Fibroblast of lung (primary cell): Measurements from ENCODE around the gene EEF1AKMT3. TPM values are rescaled to one million over a fixed set of nuclear protein-coding genes. Genes with fewer than 3 reads are reported as not detected.

Source experiments
- DNase-seq, 2 donors: peaks; one replicate each; pipeline versions ENCODE4 v3.0.0 to v3.0.0-alpha.2; 2010; ENCODE audit warnings: low read depth in 2 of 2
- H2AFZ ChIP-seq: 2 replicates; pipeline ENCODE4 v1.5.1; 2012; ENCODE audit warnings: low read length, control low read depth, inconsistent platforms
- H3K27ac ChIP-seq: 2 replicates; pipeline ENCODE4 v1.5.1; 2011; ENCODE audit warnings: low read length, control low read depth; ENCODE audit not compliant: insufficient read depth
- H3K27me3 ChIP-seq: 2 replicates; pipeline ENCODE4 v1.5.1; 2011; ENCODE audit warnings: mild to moderate bottlenecking, low read length; ENCODE audit not compliant: control insufficient read depth, insufficient read depth
- H3K36me3 ChIP-seq: 2 replicates; pipeline ENCODE4 v1.5.1; 2011; ENCODE audit warnings: low read length; ENCODE audit not compliant: control insufficient read depth, insufficient read depth
- H3K4me1 ChIP-seq: 2 replicates; pipeline ENCODE4 v1.5.1; 2011; ENCODE audit warnings: low read length; ENCODE audit not compliant: control insufficient read depth, insufficient read depth; ENCODE audit errors: extremely low read depth
- H3K4me2 ChIP-seq: 2 replicates; pipeline ENCODE4 v1.5.1; 2011; ENCODE audit warnings: low read length, control low read depth; ENCODE audit not compliant: insufficient read depth; ENCODE audit errors: extremely low read depth
- H3K4me3 ChIP-seq, 4 experiments: fragments of 200-600 bp in 1 of 4; sonication (generic) in 1 of 4; replicated peaks in 1 of 4; 2 replicates each; pipeline ENCODE4 v1.5.1; 2011 to 2016; ENCODE audit warnings: low read length in 4 of 4, low read depth in 3 of 4, mild to moderate bottlenecking in 3 of 4, control low read depth in 2 of 4, inconsistent platforms in 1 of 4, mixed read lengths in 1 of 4; ENCODE audit not compliant: insufficient read depth in 1 of 4; ENCODE audit errors: control extremely low read depth in 1 of 4
- H3K79me2 ChIP-seq: 2 replicates; pipeline ENCODE4 v1.5.1; 2012; ENCODE audit warnings: mild to moderate bottlenecking, low read length, inconsistent platforms; ENCODE audit not compliant: control insufficient read depth, insufficient read depth
- H3K9ac ChIP-seq: 2 replicates; pipeline ENCODE4 v1.5.1; 2011; ENCODE audit warnings: mild to moderate bottlenecking, low read length, control low read depth; ENCODE audit not compliant: insufficient read depth
- H3K9me3 ChIP-seq: 2 replicates; pipeline ENCODE4 v1.5.1; 2012; ENCODE audit warnings: low read depth, low read length; ENCODE audit not compliant: control insufficient read depth, insufficient read depth
- H4K20me1 ChIP-seq: 2 replicates; pipeline ENCODE4 v1.5.1; 2011; ENCODE audit warnings: low read length; ENCODE audit not compliant: control insufficient read depth, insufficient read depth; ENCODE audit errors: extremely low read depth
- EZH2 ChIP-seq: IDR thresholded peaks from 2 replicates; pipeline ENCODE4 v1.5.1; 2012; ENCODE audit warnings: low read length, control low read depth, mild to moderate bottlenecking; ENCODE audit errors: missing control alignments
- polyA plus RNA-seq, 2 donors: library from polyadenylated mRNA; depleted of rRNA in 1 of 2; stranded (reverse) in 1 of 2; unstranded in 1 of 2; fragments of >200 nt; gene quantifications; 2 replicates each; pipeline ENCODE4 v1.2.1, GENCODE V29; 2011 to 2012; ENCODE audit warnings: missing spikeins in 1 of 2
- total RNA-seq: library from RNA; depleted of rRNA; stranded (reverse); fragments of >200 nt; gene quantifications from 2 replicates; pipeline ENCODE4 v1.2.1, GENCODE V29; 2014
- TF ChIP-seq, protein P1 (sequence below), 2 donors: IDR thresholded peaks in 1 of 2; conservative IDR thresholded peaks in 1 of 2; 1 replicate in 1 of 2; 2 replicates in 1 of 2; pipeline ENCODE4 v1.5.1; 2011 to 2012; ENCODE audit warnings: low read length in 2 of 2, control low read depth in 1 of 2, inconsistent platforms in 1 of 2, low read depth in 1 of 2, mild to moderate bottlenecking in 1 of 2

Gene EEF1AKMT3
- total and polyA plus RNA-seq, 2 donors (not counting 1 experiment from before 2014, with no cell fraction given), result 8.9 to 11.9 TPM

GRCh38 chr12:57826966-57827365 lies 54.6 kb downstream of the EEF1AKMT3 start:
- Histone ChIP-seq H3K9me3 (no peaks in the 10 kb centered on the region), H3K36me3 (peaks cover 48% of the 10 kb centered on the region), H3K27ac (no peak overlapping the region), H3K79me2 (peaks cover 59% of the 10 kb centered on the region), H3K27me3 (no peaks in the 10 kb centered on the region), H2AFZ (no peak overlapping the region), H3K4me2 (no peak overlapping the region), H3K4me1 (peaks cover 9% of the 10 kb centered on the region), H4K20me1 (peaks cover 3% of the 10 kb centered on the region), H3K9ac (no peak overlapping the region), H3K4me3 (no peak overlapping the region)
- DNase-seq, result no peak
- TF ChIP-seq EZH2, result no peak
- TF ChIP-seq, protein P1, sequence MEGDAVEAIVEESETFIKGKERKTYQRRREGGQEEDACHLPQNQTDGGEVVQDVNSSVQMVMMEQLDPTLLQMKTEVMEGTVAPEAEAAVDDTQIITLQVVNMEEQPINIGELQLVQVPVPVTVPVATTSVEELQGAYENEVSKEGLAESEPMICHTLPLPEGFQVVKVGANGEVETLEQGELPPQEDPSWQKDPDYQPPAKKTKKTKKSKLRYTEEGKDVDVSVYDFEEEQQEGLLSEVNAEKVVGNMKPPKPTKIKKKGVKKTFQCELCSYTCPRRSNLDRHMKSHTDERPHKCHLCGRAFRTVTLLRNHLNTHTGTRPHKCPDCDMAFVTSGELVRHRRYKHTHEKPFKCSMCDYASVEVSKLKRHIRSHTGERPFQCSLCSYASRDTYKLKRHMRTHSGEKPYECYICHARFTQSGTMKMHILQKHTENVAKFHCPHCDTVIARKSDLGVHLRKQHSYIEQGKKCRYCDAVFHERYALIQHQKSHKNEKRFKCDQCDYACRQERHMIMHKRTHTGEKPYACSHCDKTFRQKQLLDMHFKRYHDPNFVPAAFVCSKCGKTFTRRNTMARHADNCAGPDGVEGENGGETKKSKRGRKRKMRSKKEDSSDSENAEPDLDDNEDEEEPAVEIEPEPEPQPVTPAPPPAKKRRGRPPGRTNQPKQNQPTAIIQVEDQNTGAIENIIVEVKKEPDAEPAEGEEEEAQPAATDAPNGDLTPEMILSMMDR (conservative IDR thresholded peaks at IDR 0.05 in 1 of 2, IDR thresholded peaks at IDR 0.05 in 1 of 2; ENCODE audit: low read depth in 1 of 2, low read length in 2 of 2), result no peak

GRCh38 chr12:57829025-57829777 lies 56.8 kb downstream of the EEF1AKMT3 start:
- no peak overlapping the region for H3K4me3 ChIP-seq

GRCh38 chr12:57830393-57830792 lies 58.0 kb downstream of the EEF1AKMT3 start:
- H4K20me1 ChIP-seq, result peaks cover 3% of the 10 kb centered on the region
- H3K36me3 ChIP-seq, result peaks cover 28% of the 10 kb centered on the region
- H3K27ac ChIP-seq, result no peak overlapping the region
- no peak overlapping the region for H3K4me3 ChIP-seq
- no peaks in the 10 kb centered on the region for H3K9me3 ChIP-seq
- no peak overlapping the region for H3K9ac ChIP-seq
- no peak overlapping the region for H2AFZ ChIP-seq
- TF ChIP-seq, protein P1 (conservative IDR thresholded peaks at IDR 0.05 in 1 of 2, IDR thresholded peaks at IDR 0.05 in 1 of 2; ENCODE audit: low read depth in 1 of 2, low read length in 2 of 2), result no peak
- no peak for TF ChIP-seq EZH2
- no peaks in the 10 kb centered on the region for H3K27me3 ChIP-seq
- peaks cover 85% of the 10 kb centered on the region for H3K79me2 ChIP-seq
- no peak for DNase-seq
- H3K4me2 ChIP-seq, result no peak overlapping the region
- H3K4me1 ChIP-seq, result peaks cover 30% of the 10 kb centered on the region

More at GRCh38 chr12:57829025-57829777, 56.8 kb downstream of the EEF1AKMT3 start:
- Histone ChIP-seq H3K27ac (no peak overlapping the region), H3K4me2 (no peak overlapping the region), H2AFZ (no peak overlapping the region), H4K20me1 (peaks cover 3% of the 10 kb centered on the region), H3K36me3 (peaks cover 36% of the 10 kb centered on the region), H3K9ac (no peak overlapping the region), H3K27me3 (no peaks in the 10 kb centered on the region), H3K9me3 (no peaks in the 10 kb centered on the region), H3K4me1 (peaks cover 24% of the 10 kb centered on the region), H3K79me2 (peaks cover 80% of the 10 kb centered on the region)
- no peak for DNase-seq
- TF ChIP-seq, protein P1 (conservative IDR thresholded peaks at IDR 0.05 in 1 of 2, IDR thresholded peaks at IDR 0.05 in 1 of 2; ENCODE audit: low read depth in 1 of 2, low read length in 2 of 2), result no peak
- no peak for TF ChIP-seq EZH2

Other genes with a start within 250 kb of the EEF1AKMT3 start
- gene MBD6, start 249.8 kb upstream of the EEF1AKMT3 start, total RNA-seq, result 5.1 and 7.1 TPM in 2 replicates
- gene MBD6, start 249.8 kb upstream of the EEF1AKMT3 start, polyA plus RNA-seq, result 3.0 and 3.1 TPM in 2 replicates
- gene DCTN2, start 225.4 kb upstream of the EEF1AKMT3 start, total RNA-seq, result 101 and 108 TPM in 2 replicates
- 211 and 229 TPM in 2 replicates for gene DCTN2, start 225.4 kb upstream of the EEF1AKMT3 start, polyA plus RNA-seq
- gene KIF5A, start 222.6 kb upstream of the EEF1AKMT3 start, total RNA-seq, result 0.51 and 1.3 TPM in 2 replicates
- 0.53 and 0.89 TPM in 2 replicates for gene KIF5A, start 222.6 kb upstream of the EEF1AKMT3 start, polyA plus RNA-seq
- 9.0 and 11.9 TPM in 2 replicates for gene PIP4K2C, start 181.4 kb upstream of the EEF1AKMT3 start, total RNA-seq
- gene PIP4K2C, start 181.4 kb upstream of the EEF1AKMT3 start, polyA plus RNA-seq, result 24.3 and 25.2 TPM in 2 replicates
- gene DTX3, start 167.8 kb upstream of the EEF1AKMT3 start, total RNA-seq, result 16.4 and 30.4 TPM in 2 replicates
- 12.1 and 17.3 TPM in 2 replicates for gene DTX3, start 167.8 kb upstream of the EEF1AKMT3 start, polyA plus RNA-seq
- gene ARHGEF25, start 161.2 kb upstream of the EEF1AKMT3 start, total RNA-seq, result 34.4 and 40.0 TPM in 2 replicates
- gene ARHGEF25, start 161.2 kb upstream of the EEF1AKMT3 start, polyA plus RNA-seq, result 12.1 and 15.7 TPM in 2 replicates
- gene B4GALNT1, start 139.4 kb upstream of the EEF1AKMT3 start, total RNA-seq, result 0.51 and 2.3 TPM in 2 replicates
- gene B4GALNT1, start 139.4 kb upstream of the EEF1AKMT3 start, polyA plus RNA-seq, result 1.3 and 3.4 TPM in 2 replicates
- gene OS9, start 78.5 kb upstream of the EEF1AKMT3 start, total RNA-seq, result 170 and 260 TPM in 2 replicates
- gene OS9, start 78.5 kb upstream of the EEF1AKMT3 start, polyA plus RNA-seq, result 274 and 316 TPM in 2 replicates
- gene AGAP2, start 33.9 kb upstream of the EEF1AKMT3 start, total RNA-seq, result under 0.01 and 0.17 TPM in 2 replicates
- 0.02 and 0.05 TPM in 2 replicates for gene AGAP2, start 33.9 kb upstream of the EEF1AKMT3 start, polyA plus RNA-seq
- gene TSPAN31, start 27.6 kb upstream of the EEF1AKMT3 start, total RNA-seq, result 55.7 and 99.6 TPM in 2 replicates
- gene TSPAN31, start 27.6 kb upstream of the EEF1AKMT3 start, polyA plus RNA-seq, result 42.8 and 53.6 TPM in 2 replicates
- gene CDK4, start 20.3 kb upstream of the EEF1AKMT3 start, total RNA-seq, result 183 and 257 TPM in 2 replicates
- 233 and 324 TPM in 2 replicates for gene CDK4, start 20.3 kb upstream of the EEF1AKMT3 start, polyA plus RNA-seq
- gene MARCHF9, start 17.5 kb upstream of the EEF1AKMT3 start, total RNA-seq, result 2.6 and 3.8 TPM in 2 replicates
- gene MARCHF9, start 17.5 kb upstream of the EEF1AKMT3 start, polyA plus RNA-seq, result 4.8 and 5.6 TPM in 2 replicates
- under 0.01 and 0.17 TPM in 2 replicates for gene CYP27B1, start 5.5 kb upstream of the EEF1AKMT3 start, total RNA-seq
- gene CYP27B1, start 5.5 kb upstream of the EEF1AKMT3 start, polyA plus RNA-seq, result 0.26 and 0.29 TPM in 2 replicates
- 3.5 and 6.4 TPM in 2 replicates for gene METTL1, start 509 bp upstream of the EEF1AKMT3 start, total RNA-seq
- 16.9 and 28.5 TPM in 2 replicates for gene METTL1, start 509 bp upstream of the EEF1AKMT3 start, polyA plus RNA-seq
- gene TSFM, start 10.2 kb downstream of the EEF1AKMT3 start, total RNA-seq, result 15.5 and 20.3 TPM in 2 replicates
- gene TSFM, start 10.2 kb downstream of the EEF1AKMT3 start, polyA plus RNA-seq, result 16.8 and 19.0 TPM in 2 replicates
- gene AVIL, start 46.1 kb downstream of the EEF1AKMT3 start, total RNA-seq, result 2.8 and 7.1 TPM in 2 replicates
- 1.1 and 2.2 TPM in 2 replicates for gene AVIL, start 46.1 kb downstream of the EEF1AKMT3 start, polyA plus RNA-seq
- gene CTDSP2, start 74.1 kb downstream of the EEF1AKMT3 start, total RNA-seq, result 87.8 and 92.0 TPM in 2 replicates
- 199 and 208 TPM in 2 replicates for gene CTDSP2, start 74.1 kb downstream of the EEF1AKMT3 start, polyA plus RNA-seq
- gene ATP23, start 169.0 kb downstream of the EEF1AKMT3 start, total RNA-seq, result 8.5 and 9.4 TPM in 2 replicates
- 4.8 and 8.7 TPM in 2 replicates for gene ATP23, start 169.0 kb downstream of the EEF1AKMT3 start, polyA plus RNA-seq